Measurements from ENCODE around the gene STK24. TPM values are rescaled to one million over a fixed set of nuclear protein-coding genes. Genes with fewer than 3 reads are reported as not detected.

Gene STK24
- total and polyA plus RNA-seq, 2 of the 4 experiments (the other 2 are of a cell fraction) = 29.2 to 43.4 TPM

- TF ChIP-seq RCOR1 (IDR thresholded peaks at IDR 0.05; ENCODE audit: insufficient replicate concordance, low read length) = no peak
- TF ChIP-seq CEBPB (IDR thresholded peaks at IDR 0.05; ENCODE audit: low read depth, low read length) = no peak
- TF ChIP-seq BHLHE40 (IDR thresholded peaks at IDR 0.05; ENCODE audit: low read depth, low read length) = no peak
- no peak for TF ChIP-seq SMC3 (IDR thresholded peaks at IDR 0.05; ENCODE audit: low read depth, low read length)
These were observed 35.7 kb downstream of the STK24 start (continued) for GRCh38 chr13:98541191-98541590.

- WGBS, 2 experiments (ENCODE audit: extremely low coverage in 2 of 2, insufficient read length in 1 of 2) = no CpG with 5 or more reads among the region's 1 CpG
- no peak overlapping the region for H3K27ac ChIP-seq (ENCODE audit: insufficient read depth, low read length)
- H3K4ac ChIP-seq (ENCODE audit: low read depth, low read length) = peak overlapping the region; percentile 65; the same call in 1 of the 2 replicates
- no peaks in the 10 kb centered on the region for H3K27me3 ChIP-seq (ENCODE audit: control insufficient read depth, insufficient read depth, low read length)
- H2AFZ ChIP-seq (replicated peaks; ENCODE audit: low read length, poor library complexity) = no peak overlapping the region
- peak overlapping the region; percentile 60; the same call in 1 of the 2 replicates for H3K18ac ChIP-seq (ENCODE audit: low read depth, low read length)
- peak overlapping the region; percentile 38; the same call in 1 of the 2 replicates for H3K23ac ChIP-seq (ENCODE audit: low read depth, low read length)
- no peak overlapping the region; the same call in 1 of the 2 replicates for H3K56ac ChIP-seq (ENCODE audit: extremely low read depth, insufficient read depth, low read length)
- DNase-seq = no peak
- intact Hi-C loops (cut with micrococcal nuclease) (no loop called here), in situ Hi-C loops (cut with MboI; ENCODE audit: low sequenced_read_pairs) (no loop called here), dilution Hi-C loops (cut with HindIII; ENCODE audit: low sequenced_read_pairs, unreplicated experiment) (no loop called here)
- H2BK20ac ChIP-seq (ENCODE audit: low read depth, low read length) = no peak overlapping the region
- no peak overlapping the region for H2BK15ac ChIP-seq (ENCODE audit: low read depth, low read length)
- peaks cover 31% of the 10 kb centered on the region for H3K9me1 ChIP-seq (ENCODE audit: insufficient read depth, low read length)
- H3K36me3 ChIP-seq (ENCODE audit: control insufficient read depth, insufficient read depth, low read length) = peaks cover 2% of the 10 kb centered on the region; the same call in 1 of the 2 replicates
- no peak overlapping the region for H3K4me3 ChIP-seq (ENCODE audit: insufficient read depth, low read depth, low read length)
- no peaks in the 10 kb centered on the region for H3K9me3 ChIP-seq (ENCODE audit: control insufficient read depth, insufficient read depth, low read length)
- H4K8ac ChIP-seq (ENCODE audit: low read depth in 2 of 2, low read length in 2 of 2) = no peak overlapping the region
- H2AK9ac ChIP-seq (replicated peaks; ENCODE audit: low read depth, low read length, poor library complexity) = no peak overlapping the region
- H3K4me1 ChIP-seq (ENCODE audit: control insufficient read depth, insufficient read depth, low read length) = peaks cover 27% of the 10 kb centered on the region
- no peak overlapping the region for H3K9ac ChIP-seq (ENCODE audit: low read depth, low read length)
- no peak overlapping the region for H2BK120ac ChIP-seq (ENCODE audit: low read depth, low read length)
- peaks cover 91% of the 10 kb centered on the region for H4K20me1 ChIP-seq (ENCODE audit: insufficient read depth, low read length)
- peak overlapping the region; percentile 22 for H2BK5ac ChIP-seq (ENCODE audit: low read depth, low read length, poor library complexity, severe bottlenecking)
- H2AK5ac ChIP-seq (ENCODE audit: low read depth, low read length) = no peak overlapping the region
- ChIA-PET CTCF (no interaction called here), POLR2A (ENCODE audit: unreplicated experiment) (no interaction called here)
- H3K4me2 ChIP-seq (ENCODE audit: low read depth, low read length) = peak overlapping the region; percentile 39; the same call in 1 of the 2 replicates
- H3K79me1 ChIP-seq (ENCODE audit: low read depth in 1 of 2, low read length in 2 of 2) = peaks cover 22 to 95% of the 10 kb centered on the region in 2 experiments
- TF ChIP-seq CTCF (conservative IDR thresholded peaks at IDR 0.05; ENCODE audit: low read depth, low read length) (no peak), SMC3 (IDR thresholded peaks at IDR 0.05; ENCODE audit: low read depth, low read length) (no peak), RCOR1 (IDR thresholded peaks at IDR 0.05; ENCODE audit: insufficient replicate concordance, low read length) (no peak), POLR2A (IDR thresholded peaks at IDR 0.05; ENCODE audit: low read depth, low read length) (no peak), MAZ (IDR thresholded peaks at IDR 0.05; ENCODE audit: borderline replicate concordance, low read depth, low read length) (no peak), MXI1 (IDR thresholded peaks at IDR 0.05; ENCODE audit: borderline replicate concordance, low read depth, low read length) (no peak), ELK1 (IDR thresholded peaks at IDR 0.05; ENCODE audit: borderline replicate concordance, low read depth, low read length) (no peak)
- no TSS peak for BruUV-seq (replicated peaks)
- ATAC-seq (ENCODE audit: low read depth) = no peak
- peak overlapping the region; percentile 76 for H4K5ac ChIP-seq (ENCODE audit: low read depth, low read length)
- peak overlapping the region; percentile 77 for H3K14ac ChIP-seq (replicated peaks; ENCODE audit: low read depth, low read length)
- H4K91ac ChIP-seq (ENCODE audit: insufficient read depth, low read depth, low read length) = no peak overlapping the region
These were observed 36.4 kb downstream of the STK24 start for GRCh38 chr13:98540476-98540875.
